Skeletal muscle satellite cell (primary cell): ENCODE results near the gene POLR2F.

ENCODE experiments used
- H3K27me3 ChIP-seq: 2 replicates; pipeline ENCODE4 v1.7.0; 2013; ENCODE audit warnings: low read length; ENCODE audit not compliant: control insufficient read depth, insufficient read depth
- H3K36me3 ChIP-seq: 2 replicates; pipeline ENCODE4 v1.7.0; 2013; ENCODE audit warnings: mild to moderate bottlenecking, control low read depth, low read length; ENCODE audit not compliant: insufficient read depth
- H3K4me1 ChIP-seq: 2 replicates; pipeline ENCODE4 v1.7.0; 2013; ENCODE audit warnings: low read length; ENCODE audit not compliant: control insufficient read depth, insufficient read depth
- H3K4me2 ChIP-seq: 2 replicates; pipeline ENCODE4 v1.7.0; 2013; ENCODE audit warnings: mild to moderate bottlenecking, low read length
- H3K4me3 ChIP-seq: 2 replicates; pipeline ENCODE4 v1.7.0; 2013; ENCODE audit warnings: low read length
- H3K9ac ChIP-seq: 2 replicates; pipeline ENCODE4 v1.7.0; 2013; ENCODE audit warnings: mild to moderate bottlenecking, low read depth, low read length, moderate library complexity
- H3K9me3 ChIP-seq: replicated peaks from 2 replicates; pipeline ENCODE4 v1.7.0; 2013; ENCODE audit warnings: mild to moderate bottlenecking, control low read depth, low read length

The POLR2F gene

GRCh38 chr22:37999236-37999635 is 45.7 kb downstream of the POLR2F start:
- Histone ChIP-seq H3K36me3 (no peaks in the 10 kb centered on the region), H3K4me1 (peaks cover 11% of the 10 kb centered on the region), H3K9me3 (no peaks in the 10 kb centered on the region), H3K27me3 (peaks cover 8% of the 10 kb centered on the region), H3K9ac (no peak overlapping the region), H3K4me2 (no peak overlapping the region), H3K4me3 (no peak overlapping the region)

- peak overlapping the region; percentile 13 for H3K4me2 ChIP-seq
- peaks cover 8% of the 10 kb centered on the region for H3K27me3 ChIP-seq
- no peak overlapping the region for H3K9ac ChIP-seq
- no peaks in the 10 kb centered on the region for H3K9me3 ChIP-seq
- peaks cover 11% of the 10 kb centered on the region for H3K4me1 ChIP-seq
- H3K36me3 ChIP-seq = no peaks in the 10 kb centered on the region
- H3K4me3 ChIP-seq = no peak overlapping the region
Observed at GRCh38 chr22:37999640-38000272, 46.3 kb downstream of the POLR2F start.

GRCh38 chr22:38005943-38006342 is 52.4 kb downstream of the POLR2F start:
- Histone ChIP-seq H3K36me3 (no peaks in the 10 kb centered on the region), H3K9me3 (no peaks in the 10 kb centered on the region), H3K9ac (no peak overlapping the region), H3K4me1 (no peaks in the 10 kb centered on the region), H3K4me3 (no peak overlapping the region), H3K4me2 (no peak overlapping the region), H3K27me3 (peaks cover 8% of the 10 kb centered on the region)

GRCh38 chr22:38006906-38007305 is 53.4 kb downstream of the POLR2F start:
- Histone ChIP-seq H3K4me3 (no peak overlapping the region), H3K9ac (no peak overlapping the region), H3K4me1 (no peaks in the 10 kb centered on the region), H3K36me3 (no peaks in the 10 kb centered on the region), H3K27me3 (peaks cover 7% of the 10 kb centered on the region), H3K4me2 (no peak overlapping the region), H3K9me3 (no peaks in the 10 kb centered on the region)

- Histone ChIP-seq H3K4me3 (no peak overlapping the region), H3K9ac (no peak overlapping the region), H3K9me3 (no peaks in the 10 kb centered on the region), H3K36me3 (no peaks in the 10 kb centered on the region), H3K27me3 (peaks cover 7% of the 10 kb centered on the region), H3K4me2 (no peak overlapping the region), H3K4me1 (peaks cover 2% of the 10 kb centered on the region)
Observed at GRCh38 chr22:38007330-38007902, 53.9 kb downstream of the POLR2F start.

- Histone ChIP-seq H3K9me3 (no peaks in the 10 kb centered on the region), H3K36me3 (no peaks in the 10 kb centered on the region), H3K4me1 (peaks cover 10% of the 10 kb centered on the region), H3K4me3 (no peak overlapping the region), H3K4me2 (no peak overlapping the region), H3K9ac (no peak overlapping the region), H3K27me3 (peaks cover 7% of the 10 kb centered on the region)
Observed at GRCh38 chr22:38009000-38009806, 55.7 kb downstream of the POLR2F start.

GRCh38 chr22:38012604-38013072 is 59.1 kb downstream of the POLR2F start:
- H3K9ac ChIP-seq = no peak overlapping the region
- no peaks in the 10 kb centered on the region for H3K9me3 ChIP-seq
- no peaks in the 10 kb centered on the region for H3K36me3 ChIP-seq
- H3K4me1 ChIP-seq = peaks cover 21% of the 10 kb centered on the region
- peak overlapping the region; percentile 6 for H3K4me2 ChIP-seq
- no peaks in the 10 kb centered on the region for H3K27me3 ChIP-seq
- H3K4me3 ChIP-seq = no peak overlapping the region

- H3K4me3 ChIP-seq = no peak overlapping the region
- H3K9me3 ChIP-seq = no peaks in the 10 kb centered on the region
- H3K27me3 ChIP-seq = no peaks in the 10 kb centered on the region
- H3K4me2 ChIP-seq = no peak overlapping the region
- peaks cover 23% of the 10 kb centered on the region for H3K4me1 ChIP-seq
- H3K36me3 ChIP-seq = no peaks in the 10 kb centered on the region
- H3K9ac ChIP-seq = no peak overlapping the region
Observed at GRCh38 chr22:38014083-38014482, 60.6 kb downstream of the POLR2F start.

GRCh38 chr22:38016182-38017151 is 63.0 kb downstream of the POLR2F start:
- H3K9me3 ChIP-seq = no peaks in the 10 kb centered on the region
- no peak overlapping the region for H3K4me3 ChIP-seq
- H3K9ac ChIP-seq = peak overlapping the region; percentile 47

GRCh38 chr22:38017272-38017920 is 63.9 kb downstream of the POLR2F start:
- Histone ChIP-seq H3K4me2 (no peak overlapping the region), H3K4me1 (peaks cover 22% of the 10 kb centered on the region), H3K9me3 (no peaks in the 10 kb centered on the region), H3K27me3 (peaks cover 5% of the 10 kb centered on the region), H3K9ac (no peak overlapping the region), H3K4me3 (no peak overlapping the region), H3K36me3 (no peaks in the 10 kb centered on the region)

More at GRCh38 chr22:38016182-38017151, 63.0 kb downstream of the POLR2F start:
- Histone ChIP-seq H3K4me1 (peaks cover 23% of the 10 kb centered on the region), H3K27me3 (peaks cover 5% of the 10 kb centered on the region), H3K36me3 (no peaks in the 10 kb centered on the region), H3K4me2 (peak overlapping the region; percentile 14)
